ENCODE data around the gene DENND2A.
"Not testable (repeated sequence)": the region's sequence is repeated elsewhere in the genome, so short reads cannot be mapped to it uniquely, and the experiment has no call there.

Gene DENND2A

GRCh38 chr7:140640727-140641523 is at the start of gene DENND2A:
Gene DENND2A, minus strand, starts transcription at chr7:140640813. Its CDS starts 38,416 bp downstream, at chr7:140602397.
- DNase-seq (ENCODE audit: low read depth, low spot score): no peak
- H3K27ac ChIP-seq: no peak within 1 kb of the TSS

GRCh38 chr7:140689199-140690152 is 48.9 kb upstream of the DENND2A start:
- no peak for DNase-seq (ENCODE audit: low read depth, low spot score)
- no peak overlapping the region for H3K27ac ChIP-seq

- H3K27ac ChIP-seq: no peak overlapping the region
Measured at GRCh38 chr7:140688341-140688740, 47.7 kb upstream of the DENND2A start.

GRCh38 chr7:140686921-140687320 is 46.3 kb upstream of the DENND2A start:
- DNase-seq (ENCODE audit: low read depth, low spot score): no peak
- H3K27ac ChIP-seq: no peak overlapping the region

More at GRCh38 chr7:140688341-140688740, 47.7 kb upstream of the DENND2A start:
- no peak for DNase-seq (ENCODE audit: low read depth, low spot score)

- no peak for DNase-seq (ENCODE audit: low read depth, low spot score)
Measured at GRCh38 chr7:140685407-140686087, 44.9 kb upstream of the DENND2A start.

GRCh38 chr7:140684066-140684950 is 43.7 kb upstream of the DENND2A start:
- no peak for DNase-seq (ENCODE audit: low read depth, low spot score)
- no peak overlapping the region for H3K27ac ChIP-seq

More at GRCh38 chr7:140685407-140686087, 44.9 kb upstream of the DENND2A start:
- H3K27ac ChIP-seq: no peak overlapping the region

GRCh38 chr7:140683657-140684056 is 43.0 kb upstream of the DENND2A start:
- no peak overlapping the region for H3K27ac ChIP-seq
- no peak for DNase-seq (ENCODE audit: low read depth, low spot score)

GRCh38 chr7:140681766-140682165 is 41.2 kb upstream of the DENND2A start:
- no peak for DNase-seq (ENCODE audit: low read depth, low spot score)
- H3K27ac ChIP-seq: no peak overlapping the region

- no peak for DNase-seq (ENCODE audit: low read depth, low spot score)
- no peak overlapping the region for H3K27ac ChIP-seq
Measured at GRCh38 chr7:140680886-140681285, 40.3 kb upstream of the DENND2A start.

GRCh38 chr7:140679186-140679585 is 38.6 kb upstream of the DENND2A start:
- DNase-seq (ENCODE audit: low read depth, low spot score): no peak
- no peak overlapping the region for H3K27ac ChIP-seq

- H3K27ac ChIP-seq: no peak overlapping the region
- DNase-seq (ENCODE audit: low read depth, low spot score): no peak
Measured at GRCh38 chr7:140678816-140679130, 38.2 kb upstream of the DENND2A start.

- no peak for DNase-seq (ENCODE audit: low read depth, low spot score)
- no peak overlapping the region for H3K27ac ChIP-seq
Measured at GRCh38 chr7:140678081-140678815, 37.6 kb upstream of the DENND2A start.

GRCh38 chr7:140677496-140677895 is 36.9 kb upstream of the DENND2A start:
- H3K27ac ChIP-seq: no peak overlapping the region
- no peak for DNase-seq (ENCODE audit: low read depth, low spot score)

GRCh38 chr7:140676956-140677355 is 36.3 kb upstream of the DENND2A start:
- H3K27ac ChIP-seq; DNase-seq (ENCODE audit: low read depth, low spot score): not testable (repeated sequence)

- H3K27ac ChIP-seq: no peak overlapping the region
- DNase-seq (ENCODE audit: low read depth, low spot score): no peak
Measured at GRCh38 chr7:140676306-140676705, 35.7 kb upstream of the DENND2A start.

- peak overlapping the region; percentile 60 for H3K27ac ChIP-seq
- DNase-seq (ENCODE audit: low read depth, low spot score): no peak
Measured at GRCh38 chr7:140675726-140676125, 35.1 kb upstream of the DENND2A start.

- DNase-seq (ENCODE audit: low read depth, low spot score): no peak
- H3K27ac ChIP-seq: peak overlapping the region; percentile 60
Measured at GRCh38 chr7:140674899-140675701, 34.5 kb upstream of the DENND2A start.

- no peak for DNase-seq (ENCODE audit: low read depth, low spot score)
Measured at GRCh38 chr7:140674356-140674800, 33.8 kb upstream of the DENND2A start.

More at GRCh38 chr7:140674356-140674800, 33.8 kb upstream of the DENND2A start:
- H3K27ac ChIP-seq: peak overlapping the region; percentile 60
